Smooth muscle cell (in vitro differentiated cells): ENCODE data around the gene BTNL8. TPM values are rescaled to one million over a fixed set of nuclear protein-coding genes. Genes with fewer than 3 reads are reported as not detected.

Experiments
- DNase-seq: peaks from one replicate; lab custom pipeline; 2025; ENCODE audit not compliant: unreplicated experiment; lab: John Stamatoyannopoulos, UW
- H2AFZ ChIP-seq: fragments of 200-600 bp; sonication (generic); 2 replicates; pipeline ENCODE4 v1.6.0; 2016; ENCODE audit warnings: antibody characterized with exemption, low read depth, mild to moderate bottlenecking
- H3F3A ChIP-seq: fragments of 200-600 bp; sonication (generic); 2 replicates; pipeline ENCODE4 v1.6.0; 2017; ENCODE audit warnings: antibody characterized with exemption, low read depth
- H3K27ac ChIP-seq: fragments of 200-600 bp; sonication (generic); 2 replicates; pipeline ENCODE4 v1.5.1; 2016; ENCODE audit warnings: low read depth, mild to moderate bottlenecking
- H3K27me3 ChIP-seq: fragments of 200-600 bp; sonication (generic); 2 replicates; pipeline ENCODE4 v1.6.1; 2016; ENCODE audit warnings: low read depth, mild to moderate bottlenecking
- H3K36me3 ChIP-seq: fragments of 200-600 bp; sonication (generic); 2 replicates; pipeline ENCODE4 v1.5.1; 2016; ENCODE audit warnings: low read depth
- H3K4me1 ChIP-seq: fragments of 200-600 bp; sonication (generic); 2 replicates; pipeline ENCODE4 v1.5.1; 2016; ENCODE audit warnings: low read depth
- H3K4me2 ChIP-seq: fragments of 200-600 bp; sonication (generic); 2 replicates; pipeline ENCODE4 v1.6.0; 2016; ENCODE audit warnings: mild to moderate bottlenecking
- H3K4me3 ChIP-seq: fragments of 200-600 bp; sonication (generic); 2 replicates; pipeline ENCODE4 v1.5.1; 2016; ENCODE audit warnings: mild to moderate bottlenecking
- H3K79me2 ChIP-seq: fragments of 200-600 bp; sonication (generic); 2 replicates; pipeline ENCODE4 v1.6.0; 2016; ENCODE audit warnings: low read depth, mild to moderate bottlenecking
- H3K9ac ChIP-seq: fragments of 200-600 bp; sonication (generic); 2 replicates; pipeline ENCODE4 v1.6.0; 2016; ENCODE audit warnings: low read depth
- H3K9me3 ChIP-seq: fragments of 200-600 bp; sonication (generic); replicated peaks from 2 replicates; pipeline ENCODE4 v1.5.1; 2016; ENCODE audit warnings: low read depth
- H4K20me1 ChIP-seq: fragments of 200-600 bp; sonication (generic); 2 replicates; pipeline ENCODE4 v1.6.0; 2016; ENCODE audit warnings: low read depth
- WGBS: methylation state at CpG from one replicate; pipeline ENCODE4 v1.1.7; 2016; ENCODE audit warnings: low lambda C conversion rate; 5-methylcytosine and 5-hydroxymethylcytosine counted together
- polyA plus RNA-seq: library from polyadenylated mRNA; unstranded; fragments of >200 nt; fragmentation: Nextera tagmentation; extraction: Ambion mirVana; gene quantifications from 2 replicates; pipeline ENCODE4 v1.2.1, GENCODE V29; 2016
- total RNA-seq: library from RNA; depleted of rRNA; stranded (reverse); fragments of >200 nt; gene quantifications from 2 replicates; pipeline ENCODE4 v1.2.3, GENCODE V29; 2014
- TF ChIP-seq, protein P1 (sequence below): fragments of 200-600 bp; sonication (generic); IDR thresholded peaks from 2 replicates; pipeline ENCODE4 v1.5.1; 2017; ENCODE audit warnings: borderline replicate concordance, mild to moderate bottlenecking, antibody characterized with exemption; ENCODE audit not compliant: insufficient read depth, poor library complexity, severe bottlenecking

BTNL8 gene
- total and polyA plus RNA-seq, 2 experiments from 2014 or later, result not detected

DNA sequence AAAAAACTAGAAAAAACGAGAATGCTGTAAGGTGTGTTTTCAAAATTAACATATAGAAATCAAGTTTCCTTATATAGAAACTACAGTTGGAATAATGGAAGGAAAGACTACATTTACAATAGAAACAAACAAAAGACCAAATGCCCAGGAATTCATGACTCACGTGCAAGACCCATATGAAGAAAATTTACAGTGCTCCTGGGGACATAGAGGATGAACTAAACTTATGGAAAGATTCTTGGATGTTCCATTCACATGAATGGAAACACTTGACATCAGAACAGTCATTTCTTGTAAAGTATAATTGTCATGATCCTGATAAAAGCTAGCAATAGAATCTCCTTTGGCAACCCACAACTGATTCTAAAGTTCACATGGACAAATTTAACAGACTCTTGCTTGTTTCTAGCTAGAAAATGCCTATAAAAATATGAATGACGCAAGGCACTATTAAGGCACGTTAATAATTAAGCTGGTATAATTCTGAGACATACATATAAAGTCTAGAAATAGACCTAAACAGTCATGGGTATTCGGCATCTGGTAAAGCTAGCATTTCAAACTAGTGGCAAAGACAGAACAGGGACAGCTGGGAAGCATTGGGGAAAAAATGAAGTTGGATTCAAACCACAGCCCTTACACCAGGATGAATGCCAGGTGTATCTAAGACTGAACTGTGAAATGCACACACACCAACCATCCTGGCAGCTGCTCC lies 32.8 kb upstream of the BTNL8 start:
- H3K4me2 ChIP-seq, result no peak overlapping the region
- no peak overlapping the region for H2AFZ ChIP-seq

DNA sequence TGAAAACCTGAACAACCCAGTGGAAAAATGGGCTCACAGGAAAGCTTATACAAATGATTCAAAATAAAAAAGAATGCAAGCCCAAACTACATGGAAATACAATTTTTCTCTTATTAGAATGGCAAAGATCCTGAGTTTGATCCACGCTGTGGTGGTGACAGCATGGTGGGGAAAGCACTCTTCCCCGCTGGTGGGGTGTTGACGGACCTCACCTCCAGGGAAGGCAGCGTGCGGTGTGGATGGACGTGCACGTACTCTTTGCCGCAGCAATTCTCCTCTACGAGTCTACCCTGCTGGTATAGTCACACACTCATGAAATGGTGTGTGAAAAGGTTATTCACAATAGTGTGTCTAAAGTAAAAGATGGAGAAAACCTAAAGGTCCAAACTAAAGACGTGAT lies 32.0 kb upstream of the BTNL8 start:
- Histone ChIP-seq H3K9me3 (no peaks in the 10 kb centered on the region), H3K27me3 (no peaks in the 10 kb centered on the region), H2AFZ (no peak overlapping the region), H3K4me2 (no peak overlapping the region), H3K4me3 (no peak overlapping the region), H3K36me3 (no peaks in the 10 kb centered on the region), H3K79me2 (no peaks in the 10 kb centered on the region), H3F3A (no peaks in the 10 kb centered on the region), H3K4me1 (peaks cover 3% of the 10 kb centered on the region), H3K9ac (no peak overlapping the region), H4K20me1 (no peaks in the 10 kb centered on the region), H3K27ac (no peak overlapping the region)
- TF ChIP-seq, protein P1, sequence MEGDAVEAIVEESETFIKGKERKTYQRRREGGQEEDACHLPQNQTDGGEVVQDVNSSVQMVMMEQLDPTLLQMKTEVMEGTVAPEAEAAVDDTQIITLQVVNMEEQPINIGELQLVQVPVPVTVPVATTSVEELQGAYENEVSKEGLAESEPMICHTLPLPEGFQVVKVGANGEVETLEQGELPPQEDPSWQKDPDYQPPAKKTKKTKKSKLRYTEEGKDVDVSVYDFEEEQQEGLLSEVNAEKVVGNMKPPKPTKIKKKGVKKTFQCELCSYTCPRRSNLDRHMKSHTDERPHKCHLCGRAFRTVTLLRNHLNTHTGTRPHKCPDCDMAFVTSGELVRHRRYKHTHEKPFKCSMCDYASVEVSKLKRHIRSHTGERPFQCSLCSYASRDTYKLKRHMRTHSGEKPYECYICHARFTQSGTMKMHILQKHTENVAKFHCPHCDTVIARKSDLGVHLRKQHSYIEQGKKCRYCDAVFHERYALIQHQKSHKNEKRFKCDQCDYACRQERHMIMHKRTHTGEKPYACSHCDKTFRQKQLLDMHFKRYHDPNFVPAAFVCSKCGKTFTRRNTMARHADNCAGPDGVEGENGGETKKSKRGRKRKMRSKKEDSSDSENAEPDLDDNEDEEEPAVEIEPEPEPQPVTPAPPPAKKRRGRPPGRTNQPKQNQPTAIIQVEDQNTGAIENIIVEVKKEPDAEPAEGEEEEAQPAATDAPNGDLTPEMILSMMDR, result no peak
- 95% methylated on average over 10 of the region's 10 CpGs for WGBS
- no peak for DNase-seq

More for the DNA sequence above, 32.8 kb upstream of the BTNL8 start:
- Histone ChIP-seq H3K27me3 (no peaks in the 10 kb centered on the region), H3K79me2 (no peaks in the 10 kb centered on the region), H3K36me3 (no peaks in the 10 kb centered on the region), H3K4me1 (peaks cover 9% of the 10 kb centered on the region), H3K9me3 (no peaks in the 10 kb centered on the region), H4K20me1 (no peaks in the 10 kb centered on the region), H3F3A (no peaks in the 10 kb centered on the region), H3K4me3 (no peak overlapping the region), H3K9ac (no peak overlapping the region), H3K27ac (no peak overlapping the region)
- TF ChIP-seq, protein P1, result no peak
- 73% methylated on average over 5 of the region's 5 CpGs for WGBS
- DNase-seq, result no peak

DNA sequence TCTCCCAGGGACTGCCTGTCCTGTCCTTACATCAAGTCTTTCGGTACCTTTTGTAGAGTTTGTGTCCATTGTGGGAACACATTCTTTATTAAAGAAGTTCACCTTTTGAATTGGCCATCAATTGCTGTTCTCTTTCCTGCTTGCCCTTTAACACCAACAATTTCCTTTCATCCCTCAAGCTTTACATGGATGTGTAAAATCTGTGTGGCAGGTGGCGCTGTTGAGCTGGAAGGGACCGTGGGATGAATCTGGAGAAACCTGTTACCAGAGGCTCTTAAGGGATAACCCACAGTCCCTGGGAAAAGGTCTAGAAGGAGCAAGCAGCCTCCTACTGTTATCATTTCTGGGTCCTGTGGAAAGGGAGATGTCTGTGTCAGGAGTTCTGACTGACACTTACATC lies 30.0 kb upstream of the BTNL8 start:
- 0% methylated on average over 3 of the region's 3 CpGs for WGBS
- DNase-seq, result peak; percentile 20
- Histone ChIP-seq H3K27ac (no peak overlapping the region), H3K9me3 (no peaks in the 10 kb centered on the region), H3K79me2 (no peaks in the 10 kb centered on the region), H4K20me1 (no peaks in the 10 kb centered on the region), H2AFZ (no peak overlapping the region), H3K9ac (no peak overlapping the region), H3K4me3 (no peak overlapping the region), H3K27me3 (no peaks in the 10 kb centered on the region), H3K4me1 (peaks cover 2% of the 10 kb centered on the region), H3K4me2 (no peak overlapping the region), H3F3A (no peaks in the 10 kb centered on the region), H3K36me3 (no peaks in the 10 kb centered on the region)
- TF ChIP-seq, protein P1, result peak; percentile 78

DNA sequence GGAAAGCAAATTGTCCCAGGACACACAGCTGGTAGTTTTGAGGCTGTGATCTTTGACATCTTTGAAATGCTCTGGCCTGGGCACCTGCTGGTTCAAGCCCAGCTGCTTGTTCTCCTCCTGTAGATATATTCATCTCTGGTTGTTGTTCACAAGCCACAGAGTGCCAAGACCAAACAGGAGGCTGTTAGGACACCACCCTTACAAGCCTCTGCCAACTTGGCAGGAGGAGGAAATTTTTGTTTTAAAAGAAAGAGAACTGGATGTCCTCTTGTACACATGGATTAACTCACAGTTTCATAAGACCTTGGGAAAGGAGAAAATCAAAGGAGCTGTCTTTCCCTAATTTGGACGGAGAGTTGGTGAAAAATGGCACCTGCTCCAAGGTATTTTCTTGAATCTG lies 29.4 kb upstream of the BTNL8 start:
- no peaks in the 10 kb centered on the region for H3K79me2 ChIP-seq
- peaks cover 4% of the 10 kb centered on the region for H3K4me1 ChIP-seq
- TF ChIP-seq, protein P1, result no peak
- no peaks in the 10 kb centered on the region for H3K9me3 ChIP-seq
- H3K27me3 ChIP-seq, result no peaks in the 10 kb centered on the region
- no peak for DNase-seq
- no peaks in the 10 kb centered on the region for H3F3A ChIP-seq
- 94% methylated on average over 1 of the region's 1 CpG for WGBS
- H3K9ac ChIP-seq, result no peak overlapping the region
- no peak overlapping the region for H2AFZ ChIP-seq
- H4K20me1 ChIP-seq, result no peaks in the 10 kb centered on the region
- no peak overlapping the region for H3K27ac ChIP-seq
- H3K36me3 ChIP-seq, result no peaks in the 10 kb centered on the region
- H3K4me3 ChIP-seq, result no peak overlapping the region
- H3K4me2 ChIP-seq, result no peak overlapping the region
